ENCODE data around the gene SMIM24.
"Not testable (repeated sequence)": the region's sequence is repeated elsewhere in the genome, so short reads cannot be mapped to it uniquely, and the experiment has no call there.

Gene SMIM24

GRCh38 chr19:3434630-3435553, 45.4 kb downstream of the SMIM24 start:
- H3K27me3 ChIP-seq (ENCODE audit: control insufficient read depth, insufficient read depth, low read length) = no peaks in the 10 kb centered on the region
- no peaks in the 10 kb centered on the region for H3K36me3 ChIP-seq (ENCODE audit: control insufficient read depth, insufficient read depth, low read length)
- no peaks in the 10 kb centered on the region for H3K9me3 ChIP-seq (ENCODE audit: control insufficient read depth, insufficient read depth, low read length)
- H3K4me3 ChIP-seq (ENCODE audit: low read depth, low read length) = peak overlapping the region; percentile 86
- H3K9ac ChIP-seq (ENCODE audit: low read depth, low read length) = peak overlapping the region; percentile 89
- no peaks in the 10 kb centered on the region for H3K4me1 ChIP-seq (ENCODE audit: control insufficient read depth, insufficient read depth, low read length)
- peak overlapping the region; percentile 96 for H3K27ac ChIP-seq (ENCODE audit: low read depth, low read length)

GRCh38 chr19:3433805-3434540, 46.4 kb downstream of the SMIM24 start:
- H3K36me3 ChIP-seq (ENCODE audit: control insufficient read depth, insufficient read depth, low read length) = no peaks in the 10 kb centered on the region
- H3K4me3 ChIP-seq (ENCODE audit: low read depth, low read length) = peak overlapping the region; percentile 86
- no peak overlapping the region for H3K9ac ChIP-seq (ENCODE audit: low read depth, low read length)
- no peaks in the 10 kb centered on the region for H3K4me1 ChIP-seq (ENCODE audit: control insufficient read depth, insufficient read depth, low read length)
- H3K9me3 ChIP-seq (ENCODE audit: control insufficient read depth, insufficient read depth, low read length) = no peaks in the 10 kb centered on the region
- no peak overlapping the region for H3K27ac ChIP-seq (ENCODE audit: low read depth, low read length)
- no peaks in the 10 kb centered on the region for H3K27me3 ChIP-seq (ENCODE audit: control insufficient read depth, insufficient read depth, low read length)

GRCh38 chr19:3433313-3433712, 47.0 kb downstream of the SMIM24 start:
- Histone ChIP-seq H3K9me3 (ENCODE audit: control insufficient read depth, insufficient read depth, low read length) (no peaks in the 10 kb centered on the region), H3K4me3 (ENCODE audit: low read depth, low read length) (no peak overlapping the region), H3K9ac (ENCODE audit: low read depth, low read length) (no peak overlapping the region), H3K27me3 (ENCODE audit: control insufficient read depth, insufficient read depth, low read length) (no peaks in the 10 kb centered on the region), H3K4me1 (ENCODE audit: control insufficient read depth, insufficient read depth, low read length) (no peaks in the 10 kb centered on the region), H3K27ac (ENCODE audit: low read depth, low read length) (no peak overlapping the region), H3K36me3 (ENCODE audit: control insufficient read depth, insufficient read depth, low read length) (no peaks in the 10 kb centered on the region)

- no peaks in the 10 kb centered on the region for H3K27me3 ChIP-seq (ENCODE audit: control insufficient read depth, insufficient read depth, low read length)
- H3K4me3 ChIP-seq (ENCODE audit: low read depth, low read length) = no peak overlapping the region
- H3K36me3 ChIP-seq (ENCODE audit: control insufficient read depth, insufficient read depth, low read length) = no peaks in the 10 kb centered on the region
- no peaks in the 10 kb centered on the region for H3K4me1 ChIP-seq (ENCODE audit: control insufficient read depth, insufficient read depth, low read length)
- H3K9ac ChIP-seq (ENCODE audit: low read depth, low read length) = no peak overlapping the region
- H3K27ac ChIP-seq (ENCODE audit: low read depth, low read length) = no peak overlapping the region
- H3K9me3 ChIP-seq (ENCODE audit: control insufficient read depth, insufficient read depth, low read length) = no peaks in the 10 kb centered on the region
Measured at GRCh38 chr19:3431760-3432397, 48.4 kb downstream of the SMIM24 start.

- H3K9ac ChIP-seq (ENCODE audit: low read depth, low read length); H3K9me3 ChIP-seq (ENCODE audit: control insufficient read depth, insufficient read depth, low read length); H3K27ac ChIP-seq (ENCODE audit: low read depth, low read length): not testable (repeated sequence)
Measured at GRCh38 chr19:3430366-3430680, 50.0 kb downstream of the SMIM24 start.

GRCh38 chr19:3426433-3426832, 53.9 kb downstream of the SMIM24 start:
- no peaks in the 10 kb centered on the region for H3K36me3 ChIP-seq (ENCODE audit: control insufficient read depth, insufficient read depth, low read length)
- no peaks in the 10 kb centered on the region for H3K4me1 ChIP-seq (ENCODE audit: control insufficient read depth, insufficient read depth, low read length)
- no peaks in the 10 kb centered on the region for H3K27me3 ChIP-seq (ENCODE audit: control insufficient read depth, insufficient read depth, low read length)
- no peak overlapping the region for H3K27ac ChIP-seq (ENCODE audit: low read depth, low read length)
- H3K9ac ChIP-seq (ENCODE audit: low read depth, low read length) = no peak overlapping the region
- H3K4me3 ChIP-seq (ENCODE audit: low read depth, low read length) = no peak overlapping the region
- H3K9me3 ChIP-seq (ENCODE audit: control insufficient read depth, insufficient read depth, low read length) = no peaks in the 10 kb centered on the region

More at GRCh38 chr19:3430366-3430680, 50.0 kb downstream of the SMIM24 start:
- H3K27me3 ChIP-seq (ENCODE audit: control insufficient read depth, insufficient read depth, low read length); H3K4me1 ChIP-seq (ENCODE audit: control insufficient read depth, insufficient read depth, low read length); H3K4me3 ChIP-seq (ENCODE audit: low read depth, low read length); H3K36me3 ChIP-seq (ENCODE audit: control insufficient read depth, insufficient read depth, low read length): not testable (repeated sequence)
